K562 (cell line): ENCODE results near the gene ABHD16A.

ENCODE experiments used
- ETV1 ChIP-seq: fragments of 450-650 bp; conservative IDR thresholded peaks from 2 replicates; pipeline ENCODE4 v1.6.1; 2016; ENCODE audit warnings: missing genetic modification characterization, control low read depth, low read depth, missing compliant biosample characterization
- EZH2 ChIP-seq: IDR thresholded peaks from 2 replicates; pipeline ENCODE4 v1.6.1; 2012; ENCODE audit warnings: low read depth, mild to moderate bottlenecking, inconsistent platforms, low read length, borderline replicate concordance
- FOXK1 ChIP-seq: sonication (generic); formaldehyde crosslinking; IDR thresholded peaks from 2 replicates; pipeline ENCODE4 v1.8.0; 2022; ENCODE audit warnings: missing genetic modification reagents, mild to moderate bottlenecking, borderline replicate concordance
- FOXK2 ChIP-seq, 2 experiments: fragments of 450-650 bp; IDR thresholded peaks in 1 of 2; conservative IDR thresholded peaks in 1 of 2; 2 replicates each; pipeline ENCODE4 v1.6.1; 2016; ENCODE audit warnings: low read depth in 2 of 2, mild to moderate bottlenecking in 1 of 2
- JUND ChIP-seq, 2 experiments: IDR thresholded peaks; 2 replicates in 1 of 2; 3 replicates in 1 of 2; pipeline ENCODE4 v1.6.1; 2011; ENCODE audit warnings: borderline replicate concordance in 2 of 2, low read depth in 2 of 2, low read length in 2 of 2, improper control_type of control experiment in 1 of 2, missing biosample characterization in 1 of 2, missing genetic modification characterization in 1 of 2, missing genetic modification reagents in 1 of 2
- POLR2A ChIP-seq: fragments of 450-650 bp; conservative IDR thresholded peaks from 2 replicates; pipeline ENCODE4 v1.6.1; 2016
- RAD21 ChIP-seq, 2 experiments: fragments of 250-450 bp in 1 of 2; fragments of 450-650 bp in 1 of 2; sonication (Bioruptor Pico) in 1 of 2; formaldehyde crosslinking in 1 of 2; IDR thresholded peaks in 1 of 2; conservative IDR thresholded peaks in 1 of 2; 2 replicates each; pipeline versions ENCODE4 v1.4.0 to v1.8.0; 2020 to 2022; ENCODE audit warnings: mild to moderate bottlenecking in 2 of 2, moderate library complexity in 1 of 2
- SP1 ChIP-seq: sonication (generic); formaldehyde crosslinking; IDR thresholded peaks from 2 replicates; pipeline ENCODE4 v1.8.1; 2022; ENCODE audit warnings: mild to moderate bottlenecking, missing genetic modification reagents
- SP2 ChIP-seq: IDR thresholded peaks from 2 replicates; pipeline ENCODE4 v1.6.1; 2011; ENCODE audit warnings: mild to moderate bottlenecking, low read depth, low read length, moderate library complexity; ENCODE audit not compliant: poor library complexity, severe bottlenecking; ENCODE audit errors: extremely low read depth
- ZNF217 ChIP-seq: sonication (generic); formaldehyde crosslinking; IDR thresholded peaks from 2 replicates; pipeline ENCODE4 v1.8.0; 2022; ENCODE audit warnings: mild to moderate bottlenecking, missing genetic modification reagents
- TF ChIP-seq, protein P1 (sequence below): sonication (generic); formaldehyde crosslinking; IDR thresholded peaks from 2 replicates; pipeline ENCODE4 v1.8.1; 2023; ENCODE audit warnings: mild to moderate bottlenecking, missing genetic modification reagents
- TF ChIP-seq, protein P2 (sequence below), 2 experiments: fragments of 450-650 bp; conservative IDR thresholded peaks; 2 replicates each; pipeline ENCODE4 v1.6.1; 2017; ENCODE audit warnings: mild to moderate bottlenecking in 2 of 2, moderate library complexity in 2 of 2
- TF ChIP-seq, protein P3 (sequence below), 3 experiments: IDR thresholded peaks in 2 of 3; conservative IDR thresholded peaks in 1 of 3; 2 replicates each; pipeline ENCODE4 v1.5.1; 2011 to 2012; ENCODE audit warnings: low read length in 3 of 3, mild to moderate bottlenecking in 3 of 3, control low read depth in 2 of 3, improper control_type of control experiment in 1 of 3, inconsistent platforms in 1 of 3, low read depth in 1 of 3, mixed read lengths in 1 of 3, moderate library complexity in 1 of 3; ENCODE audit not compliant: insufficient read depth in 2 of 3

DNA sequence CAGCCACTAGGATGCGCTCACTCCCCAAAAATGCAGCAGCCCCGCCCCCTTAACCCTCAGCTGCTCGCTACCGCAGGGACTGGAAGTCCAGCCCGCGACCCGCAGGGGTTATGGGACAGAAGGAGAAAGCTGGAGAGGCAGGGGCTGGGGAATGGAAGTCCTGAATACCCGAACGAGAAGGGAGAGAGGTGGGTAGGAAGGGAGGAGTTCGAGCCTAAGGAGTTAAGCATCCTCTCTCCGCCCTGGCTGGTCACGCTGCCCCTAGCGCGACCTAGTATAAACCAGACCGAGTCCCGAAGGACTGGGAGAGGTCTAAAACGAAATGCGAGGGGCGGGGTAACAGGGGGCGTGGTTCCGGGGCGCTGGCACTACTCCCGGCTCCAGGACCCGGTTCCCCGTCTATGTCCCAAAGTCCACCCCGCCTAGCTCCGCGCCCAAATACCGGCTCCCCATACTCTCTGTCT, 26.4 kb upstream of the ABHD16A start:
- TF ChIP-seq SP2: peak; percentile 5
- TF ChIP-seq, protein P1, sequence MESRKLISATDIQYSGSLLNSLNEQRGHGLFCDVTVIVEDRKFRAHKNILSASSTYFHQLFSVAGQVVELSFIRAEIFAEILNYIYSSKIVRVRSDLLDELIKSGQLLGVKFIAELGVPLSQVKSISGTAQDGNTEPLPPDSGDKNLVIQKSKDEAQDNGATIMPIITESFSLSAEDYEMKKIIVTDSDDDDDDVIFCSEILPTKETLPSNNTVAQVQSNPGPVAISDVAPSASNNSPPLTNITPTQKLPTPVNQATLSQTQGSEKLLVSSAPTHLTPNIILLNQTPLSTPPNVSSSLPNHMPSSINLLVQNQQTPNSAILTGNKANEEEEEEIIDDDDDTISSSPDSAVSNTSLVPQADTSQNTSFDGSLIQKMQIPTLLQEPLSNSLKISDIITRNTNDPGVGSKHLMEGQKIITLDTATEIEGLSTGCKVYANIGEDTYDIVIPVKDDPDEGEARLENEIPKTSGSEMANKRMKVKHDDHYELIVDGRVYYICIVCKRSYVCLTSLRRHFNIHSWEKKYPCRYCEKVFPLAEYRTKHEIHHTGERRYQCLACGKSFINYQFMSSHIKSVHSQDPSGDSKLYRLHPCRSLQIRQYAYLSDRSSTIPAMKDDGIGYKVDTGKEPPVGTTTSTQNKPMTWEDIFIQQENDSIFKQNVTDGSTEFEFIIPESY (CRISPR knock-in tag): no peak
- TF ChIP-seq JUND (IDR thresholded peaks at IDR 0.05; ENCODE audit: borderline replicate concordance, low read depth, low read length): peak; percentile 66
- peak; percentile 77; the same call in 2 of the 3 replicates for TF ChIP-seq JUND (tag; IDR thresholded peaks at IDR 0.05; ENCODE audit: borderline replicate concordance, low read depth, low read length)
- TF ChIP-seq, protein P2, sequence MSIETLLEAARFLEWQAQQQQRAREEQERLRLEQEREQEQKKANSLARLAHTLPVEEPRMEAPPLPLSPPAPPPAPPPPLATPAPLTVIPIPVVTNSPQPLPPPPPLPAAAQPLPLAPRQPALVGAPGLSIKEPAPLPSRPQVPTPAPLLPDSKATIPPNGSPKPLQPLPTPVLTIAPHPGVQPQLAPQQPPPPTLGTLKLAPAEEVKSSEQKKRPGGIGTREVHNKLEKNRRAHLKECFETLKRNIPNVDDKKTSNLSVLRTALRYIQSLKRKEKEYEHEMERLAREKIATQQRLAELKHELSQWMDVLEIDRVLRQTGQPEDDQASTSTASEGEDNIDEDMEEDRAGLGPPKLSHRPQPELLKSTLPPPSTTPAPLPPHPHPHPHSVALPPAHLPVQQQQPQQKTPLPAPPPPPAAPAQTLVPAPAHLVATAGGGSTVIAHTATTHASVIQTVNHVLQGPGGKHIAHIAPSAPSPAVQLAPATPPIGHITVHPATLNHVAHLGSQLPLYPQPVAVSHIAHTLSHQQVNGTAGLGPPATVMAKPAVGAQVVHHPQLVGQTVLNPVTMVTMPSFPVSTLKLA (conservative IDR thresholded peaks at IDR 0.05): no peak
- peak; percentile 39 for TF ChIP-seq ETV1 (tag)
- no peak; the same call in 1 of the 2 replicates for TF ChIP-seq ZNF217
- TF ChIP-seq, protein P3, sequence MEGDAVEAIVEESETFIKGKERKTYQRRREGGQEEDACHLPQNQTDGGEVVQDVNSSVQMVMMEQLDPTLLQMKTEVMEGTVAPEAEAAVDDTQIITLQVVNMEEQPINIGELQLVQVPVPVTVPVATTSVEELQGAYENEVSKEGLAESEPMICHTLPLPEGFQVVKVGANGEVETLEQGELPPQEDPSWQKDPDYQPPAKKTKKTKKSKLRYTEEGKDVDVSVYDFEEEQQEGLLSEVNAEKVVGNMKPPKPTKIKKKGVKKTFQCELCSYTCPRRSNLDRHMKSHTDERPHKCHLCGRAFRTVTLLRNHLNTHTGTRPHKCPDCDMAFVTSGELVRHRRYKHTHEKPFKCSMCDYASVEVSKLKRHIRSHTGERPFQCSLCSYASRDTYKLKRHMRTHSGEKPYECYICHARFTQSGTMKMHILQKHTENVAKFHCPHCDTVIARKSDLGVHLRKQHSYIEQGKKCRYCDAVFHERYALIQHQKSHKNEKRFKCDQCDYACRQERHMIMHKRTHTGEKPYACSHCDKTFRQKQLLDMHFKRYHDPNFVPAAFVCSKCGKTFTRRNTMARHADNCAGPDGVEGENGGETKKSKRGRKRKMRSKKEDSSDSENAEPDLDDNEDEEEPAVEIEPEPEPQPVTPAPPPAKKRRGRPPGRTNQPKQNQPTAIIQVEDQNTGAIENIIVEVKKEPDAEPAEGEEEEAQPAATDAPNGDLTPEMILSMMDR (IDR thresholded peaks at IDR 0.05 in 2 of 3, conservative IDR thresholded peaks at IDR 0.05 in 1 of 3; ENCODE audit: insufficient read depth in 2 of 3, low read depth in 1 of 3, low read length in 3 of 3): peak; percentile 12 to 99 (median 95); a peak in 5 of 6 replicates
- no peak; the same call in 1 of the 2 replicates for TF ChIP-seq POLR2A
- TF ChIP-seq FOXK2 (conservative IDR thresholded peaks at IDR 0.05 in 1 of 2, IDR thresholded peaks at IDR 0.05 in 1 of 2; ENCODE audit: low read depth in 2 of 2): no peak
- TF ChIP-seq RAD21 (CRISPR knock-in tag; conservative IDR thresholded peaks at IDR 0.05 in 1 of 2, IDR thresholded peaks at IDR 0.05 in 1 of 2): peak; percentile 99
- no peak for TF ChIP-seq EZH2
- TF ChIP-seq SP1 (CRISPR knock-in tag): peak; percentile 99
- TF ChIP-seq FOXK1: no peak
